K562 (cell line): Measurements from ENCODE around the gene USP2. TPM values are rescaled to one million over a fixed set of nuclear protein-coding genes. Genes with fewer than 3 reads are reported as not detected.
A peak's percentile ranks its signal among the peaks of the same experiment; 100 is the strongest.

ENCODE experiments used
- ATAC-seq: fragments of 200-7000 bp; cut with Tn5 transposase; 3 replicates; pipeline ENCODE4 v1.9.1; 2020; ENCODE audit warnings: moderate library complexity
- BruUV-seq: library from RNA; stranded (reverse); fragments of 400-500 nt; replicated peaks from 2 replicates; lab custom pipeline; 2021; lab: Mats Ljungman, UMichigan
- CTCF ChIA-PET: fragments of 300-600 bp; formaldehyde crosslinking; extraction: SDS; loops from one replicate; lab custom pipeline; 2021; ENCODE audit warnings: low intra/inter-chr PET ratio; lab: Yijun Ruan, JAX
- POLR2A ChIA-PET: fragments of 300-600, 350-650 bp; sonication (Branson Sonifier 250); formaldehyde crosslinking; extraction: SDS; loops from one replicate; lab custom pipeline; 2021; ENCODE audit warnings: antibody characterized with exemption, inconsistent platforms; lab: Yijun Ruan, JAX
- DNase-seq, 4 experiments: peaks; one replicate each; pipeline versions ENCODE4 v3.0.0 to v3.0.0-alpha.2; 2011 to 2018; ENCODE audit warnings: low spot score in 3 of 4, mixed read lengths in 3 of 4; ENCODE audit errors: extremely low read depth in 1 of 4
- FAIRE-seq: peaks from 2 replicates; lab custom pipeline; 2011; peaks lifted over from hg19 to GRCh38; lab: Jason Lieb, UNC
- H2AFZ ChIP-seq: 2 replicates; pipeline ENCODE4 v1.6.0; 2011; ENCODE audit warnings: low read depth, low read length, control low read depth, inconsistent platforms
- H3K27ac ChIP-seq: fragments of 200-600 bp; 3 replicates; pipeline ENCODE4 v1.8.0; 2011; ENCODE audit warnings: low read depth, mild to moderate bottlenecking, control low read depth, inconsistent platforms, low read length, moderate library complexity, mixed read lengths; ENCODE audit errors: extremely low read depth
- H3K27me3 ChIP-seq, 2 experiments: fragments of 300-600 bp in 1 of 2; 2 replicates in 1 of 2; 3 replicates in 1 of 2; pipeline versions ENCODE4 v1.6.0 to v1.8.0; 2011; ENCODE audit warnings: inconsistent platforms in 2 of 2, low read length in 2 of 2, mild to moderate bottlenecking in 1 of 2, mixed read lengths in 1 of 2, moderate library complexity in 1 of 2; ENCODE audit not compliant: control insufficient read depth in 2 of 2, insufficient read depth in 2 of 2
- H3K36me3 ChIP-seq: fragments of 300-600 bp; 3 replicates; pipeline ENCODE4 v1.8.0; 2011; ENCODE audit warnings: mild to moderate bottlenecking, low read length, inconsistent platforms; ENCODE audit not compliant: control insufficient read depth, insufficient read depth
- H3K4me1 ChIP-seq, 2 experiments: fragments of 200-600 bp in 1 of 2; replicated peaks in 1 of 2; 2 replicates in 1 of 2; 3 replicates in 1 of 2; pipeline versions ENCODE4 v1.5.1 to v1.8.0; 2011; ENCODE audit warnings: inconsistent platforms in 2 of 2, low read length in 2 of 2, mild to moderate bottlenecking in 1 of 2, mixed read lengths in 1 of 2, moderate library complexity in 1 of 2; ENCODE audit not compliant: control insufficient read depth in 2 of 2, insufficient read depth in 2 of 2
- H3K4me2 ChIP-seq: 2 replicates; pipeline ENCODE4 v1.6.1; 2011; ENCODE audit warnings: low read length, control low read depth, inconsistent platforms, mixed read lengths; ENCODE audit not compliant: insufficient read depth
- H3K4me3 ChIP-seq: fragments of 200-600 bp; sonication (generic), shearing (Covaris generic); 2 replicates; pipeline ENCODE4 v1.5.1; 2016; ENCODE audit warnings: control low read depth, inconsistent platforms
- H3K79me2 ChIP-seq: fragments of 200-600 bp; 3 replicates; pipeline ENCODE4 v1.8.0; 2011; ENCODE audit warnings: low read length, inconsistent platforms; ENCODE audit not compliant: control insufficient read depth, insufficient read depth
- H3K9ac ChIP-seq, 2 experiments: 2 replicates each; pipeline versions ENCODE4 v1.6.0 to v1.6.1; 2011; ENCODE audit warnings: low read depth in 2 of 2, low read length in 2 of 2, control low read depth in 1 of 2, inconsistent platforms in 1 of 2, mild to moderate bottlenecking in 1 of 2, mixed read lengths in 1 of 2; ENCODE audit not compliant: insufficient read depth in 1 of 2
- H3K9me1 ChIP-seq: one replicate; pipeline ENCODE4 v1.6.0; 2011; ENCODE audit warnings: inconsistent platforms, mild to moderate bottlenecking, low read length, moderate library complexity; ENCODE audit not compliant: control insufficient read depth, insufficient read depth
- H3K9me3 ChIP-seq: replicated peaks from 2 replicates; pipeline ENCODE4 v1.5.1; 2011; ENCODE audit warnings: low read depth, low read length, inconsistent platforms; ENCODE audit not compliant: control insufficient read depth, insufficient read depth
- H4K20me1 ChIP-seq: replicated peaks from 2 replicates; pipeline ENCODE4 v1.6.1; 2011; ENCODE audit warnings: low read length, inconsistent platforms, mixed read lengths; ENCODE audit not compliant: control insufficient read depth, insufficient read depth
- ATF1 ChIP-seq, 2 experiments: fragments of 450-650 bp in 1 of 2; IDR thresholded peaks; 2 replicates each; pipeline ENCODE4 v1.6.1; 2016; ENCODE audit warnings: missing compliant biosample characterization in 1 of 2, missing genetic modification characterization in 1 of 2
- CBX5 ChIP-seq: IDR thresholded peaks from 2 replicates; pipeline ENCODE4 v1.6.1; 2014; ENCODE audit warnings: low read depth, borderline replicate concordance
- EHMT2 ChIP-seq: fragments of 450-650 bp; IDR thresholded peaks from 2 replicates; pipeline ENCODE4 v1.6.1; 2018; ENCODE audit warnings: antibody characterized with exemption
- EZH2 ChIP-seq: IDR thresholded peaks from 2 replicates; pipeline ENCODE4 v1.6.1; 2012; ENCODE audit warnings: low read depth, mild to moderate bottlenecking, inconsistent platforms, low read length, borderline replicate concordance
- IFI16 ChIP-seq: fragments of 250-450 bp; sonication (Bioruptor Pico); IDR thresholded peaks from 2 replicates; pipeline ENCODE4 v2.1.2; 2022; ENCODE audit warnings: mild to moderate bottlenecking, inconsistent platforms
- KDM2B ChIP-seq: fragments of 250-450 bp; sonication (Bioruptor Pico); IDR thresholded peaks from 2 replicates; pipeline ENCODE4 v1.8.0; 2021; ENCODE audit warnings: mild to moderate bottlenecking, moderate library complexity
- MAFF ChIP-seq: IDR thresholded peaks from 2 replicates; pipeline ENCODE4 v1.6.1; 2012; ENCODE audit warnings: low read length, improper control_type of control experiment
- MYC ChIP-seq, 2 experiments: fragments of 250-450 bp in 1 of 2; sonication (Bioruptor Pico) in 1 of 2; IDR thresholded peaks; 2 replicates each; pipeline versions ENCODE4 v1.5.1 to v1.6.1; 2012 to 2021; ENCODE audit warnings: low read depth in 2 of 2, borderline replicate concordance in 1 of 2, improper control_type of control experiment in 1 of 2, low read length in 1 of 2, mild to moderate bottlenecking in 1 of 2, moderate library complexity in 1 of 2
- POU5F1 ChIP-seq: fragments of 150-350 bp; IDR thresholded peaks from 2 replicates; pipeline ENCODE4 v1.6.1; 2014; ENCODE audit warnings: borderline replicate concordance, low read length, low read depth, mild to moderate bottlenecking; ENCODE audit not compliant: partially characterized antibody
- SETDB1 ChIP-seq: IDR thresholded peaks from one replicate; pipeline ENCODE4 v1.6.1; 2012; ENCODE audit warnings: low read length, control low read depth, inconsistent platforms
- ZNF586 ChIP-seq: fragments of 450-650 bp; formaldehyde crosslinking; conservative IDR thresholded peaks from 2 replicates; pipeline ENCODE4 v1.4.0; 2020; ENCODE audit warnings: mild to moderate bottlenecking, moderate library complexity
- WGBS: fragments of 100-300 bp; shearing (Covaris generic); methylation state at CpG from one replicate; pipeline ENCODE4 v1.1.6; 2016; ENCODE audit warnings: low coverage, mixed read lengths; ENCODE audit not compliant: insufficient coverage; ENCODE audit errors: missing lambda C conversion rate; 5-methylcytosine and 5-hydroxymethylcytosine counted together
- in situ Hi-C: fragments of 300-500 bp; cut with MboI; formaldehyde crosslinking; loops from 4 replicates; pipeline ENCODE4 v1.15.0; 2018; ENCODE audit warnings: inconsistent platforms, mixed read lengths
- intact Hi-C: fragments of 100-400 bp; cut with micrococcal nuclease; formaldehyde crosslinking; loops from 2 replicates; pipeline ENCODE4 v1.14.2; 2022
- polyA plus RNA-seq, 8 experiments: library from polyadenylated mRNA; depleted of rRNA in 4 of 8; stranded (reverse) in 5 of 8; unstranded in 3 of 8; fragments of >200 nt; fragmentation: Nextera tagmentation in 2 of 8; fragmentation: Illumina TruSeq in 1 of 8; extraction: Ambion mirVana in 2 of 8; extraction: Trizol in 1 of 8; gene quantifications; 2 replicates each; pipeline versions ENCODE4 v1.2.1 to v1.2.3, GENCODE V29; 2011 to 2014; ENCODE audit warnings: inconsistent platforms in 1 of 8, missing spikeins in 1 of 8
- total RNA-seq, 7 experiments: library from RNA; depleted of rRNA in 6 of 7; stranded (reverse); fragments of >200 nt in 6 of 7; fragmentation: Illumina TruSeq in 2 of 7; extraction: Trizol in 2 of 7; gene quantifications; 2 replicates each; pipeline versions ENCODE4 v1.2.1 to v1.2.3, GENCODE V29; 2011 to 2021; ENCODE audit warnings: low replicate concordance in 1 of 7
- TF ChIP-seq, protein P1 (sequence below): fragments of 250-450 bp; sonication (Bioruptor Pico); IDR thresholded peaks from 2 replicates; pipeline ENCODE4 v1.9.0; 2021; ENCODE audit warnings: mild to moderate bottlenecking, inconsistent platforms
- TF ChIP-seq, protein P2 (sequence below), 2 experiments: fragments of 200-800 bp in 1 of 2; sonication (Bioruptor generic) in 1 of 2; sonication (generic) in 1 of 2; formaldehyde crosslinking in 1 of 2; IDR thresholded peaks in 1 of 2; conservative IDR thresholded peaks in 1 of 2; 2 replicates each; pipeline versions ENCODE4 v1.5.0 to v1.6.1; 2016 to 2020; ENCODE audit warnings: missing compliant biosample characterization in 1 of 2, missing genetic modification characterization in 1 of 2, missing genetic modification reagents in 1 of 2

USP2 gene
- total and polyA plus RNA-seq, 9 of the 15 experiments (the other 6 are each of a cell fraction or from before 2014, with no cell fraction given), result 2.8 to 16.9 (median 3.9) TPM

DNA sequence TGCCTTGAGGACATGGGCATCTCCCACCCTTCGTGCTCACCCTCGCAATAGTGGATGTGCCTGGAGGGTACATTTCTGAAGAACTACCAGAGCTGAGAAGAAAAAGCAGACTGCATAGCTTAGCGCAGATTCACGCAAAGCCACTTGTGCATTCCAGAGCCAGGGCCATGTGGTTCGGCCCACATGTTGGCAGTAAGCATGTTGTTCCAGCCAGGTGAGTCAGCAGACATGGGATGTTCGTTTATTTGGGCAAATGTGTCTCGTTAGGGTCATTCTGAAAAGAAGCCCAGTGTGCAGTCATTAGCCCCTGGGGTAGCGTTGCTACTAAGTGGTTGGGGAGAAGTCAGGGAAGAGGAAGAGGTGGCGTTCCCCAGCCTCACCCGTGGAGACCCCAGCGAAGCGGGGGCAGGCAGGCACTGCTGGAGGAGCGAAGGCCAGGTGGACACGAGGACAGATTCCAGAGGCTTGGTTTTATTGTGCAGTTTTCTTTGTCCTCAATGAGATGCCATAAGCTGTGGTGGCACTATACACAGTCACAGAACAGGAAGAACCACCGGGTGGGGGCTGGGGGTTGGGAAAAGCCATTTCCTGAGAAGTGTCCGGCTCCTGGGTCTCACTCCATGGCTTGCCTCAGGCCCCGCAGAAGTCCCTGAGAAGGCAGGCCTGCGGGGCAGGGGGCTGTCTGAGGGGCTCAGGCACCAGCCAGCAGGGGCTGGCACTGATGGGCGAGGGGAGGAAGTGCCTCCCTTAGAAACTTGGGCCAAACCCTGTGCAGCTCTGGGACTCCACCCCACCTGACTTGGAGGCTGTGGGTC is 36.4 kb upstream of the USP2 start (continued):
- TF ChIP-seq ATF1 (CRISPR knock-in tag; IDR thresholded peaks at IDR 0.05) (no peak), ATF1 (tag; IDR thresholded peaks at IDR 0.05) (no peak), POU5F1 (no peak), ZNF586 (CRISPR knock-in tag) (no peak), CBX5 (no peak), KDM2B (CRISPR knock-in tag) (no peak)
- TF ChIP-seq, all 486 proteins: peak for 0

DNA sequence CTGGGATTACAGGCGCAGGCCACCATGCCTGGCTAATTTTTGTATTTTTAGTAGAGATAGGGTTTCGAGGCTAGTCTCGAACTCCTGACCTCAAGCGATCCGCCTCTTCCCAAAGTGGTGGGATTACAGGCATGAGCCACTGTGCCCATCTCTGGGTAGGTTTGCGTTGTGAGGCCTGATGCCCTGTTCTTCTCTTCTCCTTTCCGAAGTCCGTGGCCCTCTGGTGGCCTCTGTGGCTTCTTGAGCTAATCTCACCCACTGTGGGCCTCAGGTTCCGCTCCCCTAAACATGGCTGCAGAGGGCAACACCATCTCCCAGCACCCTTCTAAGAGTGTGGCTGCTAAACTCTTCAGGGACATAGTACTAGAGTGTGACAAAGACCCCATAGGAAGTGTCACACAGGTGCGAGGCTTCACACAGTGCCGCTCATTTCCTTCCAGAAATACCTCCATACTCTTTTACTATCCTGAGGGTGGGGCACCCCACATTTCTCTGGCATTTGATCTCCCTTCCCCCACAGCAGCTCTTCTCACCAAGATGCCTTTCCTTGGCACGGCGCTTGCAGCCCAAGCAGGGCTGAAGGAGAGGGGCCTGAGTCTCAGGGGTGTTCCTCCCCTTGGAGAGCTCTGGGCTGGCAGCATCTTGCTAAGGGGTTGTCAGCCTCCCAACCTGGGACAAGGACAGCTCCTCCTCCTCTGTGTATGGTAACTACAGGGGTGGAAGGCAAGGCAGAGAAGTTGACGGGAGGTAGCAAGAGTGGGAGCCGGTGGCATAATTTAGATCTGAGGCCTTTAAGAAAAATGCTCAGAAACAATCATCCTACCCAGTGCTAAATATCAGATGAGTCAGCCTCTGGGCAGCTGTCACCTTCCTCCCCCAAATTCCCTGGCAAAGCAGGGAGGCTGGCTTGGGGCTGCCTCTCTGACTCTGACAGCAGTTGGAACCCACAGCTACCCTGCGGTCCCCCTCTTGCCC is 35.4 kb upstream of the USP2 start:
- Histone ChIP-seq H3K36me3 (no peaks in the 10 kb centered on the region), H2AFZ (no peak overlapping the region), H3K4me2 (no peak overlapping the region), H3K9ac (no peak overlapping the region), H3K27me3 (0 out of 5 replicates have a peak, but pooled peaks cover 0 to 7% of the 10 kb centered on the region in 2 experiments), H3K79me2 (no peaks in the 10 kb centered on the region), H4K20me1 (0 out of 2 replicates have a peak, but pooled peaks cover 2% of the 10 kb centered on the region), H3K9me3 (no peaks in the 10 kb centered on the region), H3K9me1 (no peaks in the 10 kb centered on the region), H3K4me1 (peaks cover 0 to 2% of the 10 kb centered on the region in 2 experiments; a peak in 2 of 5 replicates), H3K27ac (no peak overlapping the region), H3K4me3 (no peak overlapping the region)
- in situ Hi-C loops, result no loop called here
- no TSS peak for BruUV-seq
- ATAC-seq (no peak), FAIRE-seq (no peak), DNase-seq (peak in 1 of 4 experiments; percentile 4)
- WGBS, result 66% methylated on average over 16 of the region's 16 CpGs
- ChIA-PET POLR2A (interaction anchor here (0.8 kb wide), 1 partner anchor 13 kb away, joined by 3 read pairs; no protein-coding TSS in a partner anchor), CTCF (no interaction called here)
- intact Hi-C loops, result no loop called here
- TF ChIP-seq MYC (IDR thresholded peaks at IDR 0.05; ENCODE audit: low read depth, low read length) (no peak), MYC (CRISPR knock-in tag; IDR thresholded peaks at IDR 0.05; ENCODE audit: borderline replicate concordance, low read depth) (no peak), SETDB1 (no peak), EZH2 (no peak), EHMT2 (no peak), IFI16 (no peak), MAFF (no peak)
- TF ChIP-seq, protein P1, sequence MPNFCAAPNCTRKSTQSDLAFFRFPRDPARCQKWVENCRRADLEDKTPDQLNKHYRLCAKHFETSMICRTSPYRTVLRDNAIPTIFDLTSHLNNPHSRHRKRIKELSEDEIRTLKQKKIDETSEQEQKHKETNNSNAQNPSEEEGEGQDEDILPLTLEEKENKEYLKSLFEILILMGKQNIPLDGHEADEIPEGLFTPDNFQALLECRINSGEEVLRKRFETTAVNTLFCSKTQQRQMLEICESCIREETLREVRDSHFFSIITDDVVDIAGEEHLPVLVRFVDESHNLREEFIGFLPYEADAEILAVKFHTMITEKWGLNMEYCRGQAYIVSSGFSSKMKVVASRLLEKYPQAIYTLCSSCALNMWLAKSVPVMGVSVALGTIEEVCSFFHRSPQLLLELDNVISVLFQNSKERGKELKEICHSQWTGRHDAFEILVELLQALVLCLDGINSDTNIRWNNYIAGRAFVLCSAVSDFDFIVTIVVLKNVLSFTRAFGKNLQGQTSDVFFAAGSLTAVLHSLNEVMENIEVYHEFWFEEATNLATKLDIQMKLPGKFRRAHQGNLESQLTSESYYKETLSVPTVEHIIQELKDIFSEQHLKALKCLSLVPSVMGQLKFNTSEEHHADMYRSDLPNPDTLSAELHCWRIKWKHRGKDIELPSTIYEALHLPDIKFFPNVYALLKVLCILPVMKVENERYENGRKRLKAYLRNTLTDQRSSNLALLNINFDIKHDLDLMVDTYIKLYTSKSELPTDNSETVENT (CRISPR knock-in tag), result no peak
- TF ChIP-seq, protein P2, sequence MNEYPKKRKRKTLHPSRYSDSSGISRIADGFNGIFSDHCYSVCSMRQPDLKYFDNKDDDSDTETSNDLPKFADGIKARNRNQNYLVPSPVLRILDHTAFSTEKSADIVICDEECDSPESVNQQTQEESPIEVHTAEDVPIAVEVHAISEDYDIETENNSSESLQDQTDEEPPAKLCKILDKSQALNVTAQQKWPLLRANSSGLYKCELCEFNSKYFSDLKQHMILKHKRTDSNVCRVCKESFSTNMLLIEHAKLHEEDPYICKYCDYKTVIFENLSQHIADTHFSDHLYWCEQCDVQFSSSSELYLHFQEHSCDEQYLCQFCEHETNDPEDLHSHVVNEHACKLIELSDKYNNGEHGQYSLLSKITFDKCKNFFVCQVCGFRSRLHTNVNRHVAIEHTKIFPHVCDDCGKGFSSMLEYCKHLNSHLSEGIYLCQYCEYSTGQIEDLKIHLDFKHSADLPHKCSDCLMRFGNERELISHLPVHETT (CRISPR knock-in tag; conservative IDR thresholded peaks at IDR 0.05 in 1 of 2, IDR thresholded peaks at IDR 0.05 in 1 of 2), result no peak
